HepG2 (cell line): ENCODE results near the gene EPC2. TPM values are rescaled to one million over a fixed set of nuclear protein-coding genes. Genes with fewer than 3 reads are reported as not detected.

ENCODE experiments used
- ATAC-seq: fragments of 200-7000 bp; cut with Tn5 transposase; 3 replicates; pipeline ENCODE4 v1.9.1; 2020; ENCODE audit warnings: mild to moderate bottlenecking, moderate library complexity
- BruUV-seq: library from RNA; stranded (reverse); fragments of 400-500 nt; replicated peaks from 2 replicates; lab custom pipeline; 2021; lab: Mats Ljungman, UMichigan
- CTCF ChIA-PET: fragments of 300-600 bp; formaldehyde crosslinking; extraction: SDS; loops from one replicate; lab custom pipeline; 2021; ENCODE audit warnings: low total read pairs, inconsistent platforms, low intra/inter-chr PET ratio; lab: Yijun Ruan, JAX
- POLR2A ChIA-PET: fragments of 350-600 bp; sonication (Branson Sonifier 250); formaldehyde crosslinking; loops from one replicate; lab custom pipeline; 2020; ENCODE audit warnings: antibody characterized with exemption, inconsistent platforms; lab: Yijun Ruan, JAX
- DNase-seq: peaks from one replicate; pipeline ENCODE4 v3.0.0-alpha.2; 2015; ENCODE audit warnings: low spot score
- FAIRE-seq: peaks from 3 replicates; lab custom pipeline; 2011; peaks lifted over from hg19 to GRCh38; lab: Jason Lieb, UNC
- H2AFZ ChIP-seq: one replicate; pipeline ENCODE4 v1.6.1; 2011; ENCODE audit warnings: low read length, inconsistent platforms
- H3K27ac ChIP-seq: fragments of 300-600 bp; 3 replicates; pipeline ENCODE4 v1.8.0; 2011; ENCODE audit warnings: mixed run types, mild to moderate bottlenecking, mixed read lengths, low read length, inconsistent platforms; ENCODE audit not compliant: insufficient read depth; ENCODE audit errors: extremely low read length
- H3K27me3 ChIP-seq, 2 experiments: fragments of 200-600 bp in 1 of 2; 2 replicates in 1 of 2; 3 replicates in 1 of 2; pipeline versions ENCODE4 v1.6.0 to v1.8.0; 2011; ENCODE audit warnings: low read length in 2 of 2, mild to moderate bottlenecking in 2 of 2, moderate library complexity in 2 of 2, inconsistent platforms in 1 of 2; ENCODE audit not compliant: insufficient read depth in 2 of 2, control insufficient read depth in 1 of 2
- H3K36me3 ChIP-seq, 2 experiments: fragments of 200-600 bp in 1 of 2; replicated peaks in 1 of 2; 2 replicates in 1 of 2; 3 replicates in 1 of 2; pipeline versions ENCODE4 v1.5.1 to v1.8.0; 2011; ENCODE audit warnings: low read length in 2 of 2, inconsistent platforms in 1 of 2; ENCODE audit not compliant: insufficient read depth in 2 of 2, control insufficient read depth in 1 of 2
- H3K4me1 ChIP-seq: 2 replicates; pipeline ENCODE4 v1.5.1; 2012; ENCODE audit warnings: low read length, inconsistent platforms; ENCODE audit not compliant: insufficient read depth
- H3K4me2 ChIP-seq: 2 replicates; pipeline ENCODE4 v1.6.0; 2011; ENCODE audit warnings: low read depth, low read length, inconsistent platforms
- H3K4me3 ChIP-seq, 3 experiments: fragments of 200-600 bp in 1 of 3; sonication (generic), shearing (Covaris generic) in 1 of 3; replicated peaks in 1 of 3; 2 replicates each; pipeline ENCODE4 v1.5.1; 2011 to 2016; ENCODE audit warnings: low read length in 3 of 3, inconsistent platforms in 2 of 3, low read depth in 2 of 3, mild to moderate bottlenecking in 2 of 3, control low read depth in 1 of 3, mixed read lengths in 1 of 3; ENCODE audit not compliant: insufficient read depth in 1 of 3
- H3K79me2 ChIP-seq: one replicate; pipeline ENCODE4 v1.6.1; 2011; ENCODE audit warnings: low read length, inconsistent platforms; ENCODE audit not compliant: insufficient read depth
- H3K9ac ChIP-seq: 2 replicates; pipeline ENCODE4 v1.6.0; 2011; ENCODE audit warnings: mild to moderate bottlenecking, low read depth, low read length, inconsistent platforms; ENCODE audit not compliant: insufficient read depth
- H3K9me3 ChIP-seq: 2 replicates; pipeline ENCODE4 v1.5.1; 2012; ENCODE audit warnings: mild to moderate bottlenecking, low read length
- H4K20me1 ChIP-seq: 2 replicates; pipeline ENCODE4 v1.6.0; 2011; ENCODE audit warnings: inconsistent platforms, mild to moderate bottlenecking, low read length, moderate library complexity; ENCODE audit not compliant: insufficient read depth
- HNRNPK ChIP-seq: fragments of 200-400 bp; formaldehyde crosslinking; IDR thresholded peaks from 2 replicates; pipeline ENCODE4 v1.6.1; 2018; ENCODE audit warnings: low read length, low read depth, moderate library complexity, mild to moderate bottlenecking; ENCODE audit not compliant: poor library complexity, severe bottlenecking
- HOXA3 ChIP-seq: sonication (generic); formaldehyde crosslinking; IDR thresholded peaks from 2 replicates; pipeline ENCODE4 v1.5.0; 2020; ENCODE audit warnings: missing genetic modification reagents
- KAT8 ChIP-seq: IDR thresholded peaks from 2 replicates; pipeline ENCODE4 v1.6.1; 2016; ENCODE audit warnings: missing genetic modification reagents, missing compliant biosample characterization
- REPIN1 ChIP-seq: sonication (generic); formaldehyde crosslinking; IDR thresholded peaks from 2 replicates; pipeline ENCODE4 v1.8.0; 2022; ENCODE audit warnings: missing genetic modification reagents, low read depth, mild to moderate bottlenecking, borderline replicate concordance
- TEAD3 ChIP-seq: optimal IDR thresholded peaks from 2 replicates; pipeline ENCODE3; 2016; ENCODE audit warnings: borderline replicate concordance
- XRCC5 ChIP-seq: fragments of 200-400 bp; formaldehyde crosslinking; optimal IDR thresholded peaks from 2 replicates; pipeline ENCODE3; 2017; ENCODE audit warnings: mild to moderate bottlenecking, low read length
- ZNF263 ChIP-seq: sonication (generic); formaldehyde crosslinking; IDR thresholded peaks from 2 replicates; pipeline ENCODE4 v1.4.0; 2020; ENCODE audit warnings: missing genetic modification reagents
- ZNF331 ChIP-seq: sonication (generic); formaldehyde crosslinking; IDR thresholded peaks from 2 replicates; pipeline ENCODE4 v1.4.0; 2020; ENCODE audit warnings: missing genetic modification reagents
- ZNF563 ChIP-seq: sonication (generic); formaldehyde crosslinking; IDR thresholded peaks from 2 replicates; pipeline ENCODE4 v1.8.0; 2022; ENCODE audit warnings: mild to moderate bottlenecking, moderate library complexity, missing genetic modification reagents
- WGBS: methylation state at CpG from one replicate; pipeline ENCODE4 v1.1.6; 2017; ENCODE audit warnings: low lambda C conversion rate; 5-methylcytosine and 5-hydroxymethylcytosine counted together
- in situ Hi-C: cut with HindIII; loops from 2 replicates; pipeline ENCODE4 v1.10.0; 2017; ENCODE audit warnings: low pct_unique_long_range_greater_than_20kb; ENCODE audit not compliant: extremely low pct_ligation_motif_present
- intact Hi-C: fragments of 100-400 bp; cut with micrococcal nuclease; formaldehyde crosslinking; loops from one replicate; pipeline ENCODE4 v1.10.0; 2022; ENCODE audit not compliant: unreplicated experiment
- polyA plus RNA-seq, 8 experiments: library from polyadenylated mRNA; depleted of rRNA in 3 of 8; stranded (reverse) in 7 of 8; unstranded in 1 of 8; fragments of >200 nt; fragmentation: Illumina TruSeq in 4 of 8; extraction: Trizol in 4 of 8; gene quantifications; 2 replicates each; pipeline versions ENCODE4 v1.2.1 to v1.2.3, GENCODE V29; 2011 to 2016; ENCODE audit warnings: low read depth in 4 of 8, missing spikeins in 1 of 8, mixed read lengths in 1 of 8; ENCODE audit not compliant: insufficient read depth in 1 of 8
- total RNA-seq, 5 experiments: library from RNA; depleted of rRNA; stranded (reverse); fragments of >200 nt; fragmentation: Illumina TruSeq; extraction: Trizol; gene quantifications; 2 replicates each; pipeline ENCODE4 v1.2.3, GENCODE V29; 2016; ENCODE audit warnings: low read depth in 1 of 5
- TF ChIP-seq, protein P1 (sequence below): sonication (generic); formaldehyde crosslinking; IDR thresholded peaks from 2 replicates; pipeline ENCODE4 v1.4.0; 2020; ENCODE audit warnings: missing genetic modification reagents

The EPC2 gene
- total and polyA plus RNA-seq, 2 of the 13 experiments (the other 11 are each of a cell fraction or from before 2014, with no cell fraction given) = 20.5 to 22.0 TPM

DNA sequence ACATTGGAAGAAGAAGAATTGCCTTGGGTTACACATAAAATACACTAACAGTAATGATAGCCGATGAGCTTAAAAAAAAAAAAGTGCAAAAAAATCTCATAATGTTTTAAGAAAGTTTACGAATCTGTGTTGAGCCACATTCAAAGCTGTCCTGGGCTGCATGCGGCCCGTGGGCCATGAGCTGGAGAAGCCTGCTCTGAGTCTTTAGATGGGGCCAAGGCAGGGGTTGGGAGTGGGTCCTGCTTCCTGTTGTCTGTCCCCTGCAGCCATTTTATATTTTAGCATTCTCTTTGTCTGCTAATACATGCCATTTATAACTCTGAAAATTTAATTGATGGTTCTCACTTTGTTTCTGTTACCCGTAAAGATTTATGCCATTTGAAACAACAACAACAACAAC is 93.2 kb downstream of the EPC2 start:
- no peak overlapping the region for H2AFZ ChIP-seq
- H3K4me2 ChIP-seq = no peak overlapping the region
- H3K9me3 ChIP-seq = no peaks in the 10 kb centered on the region
- no peaks in the 10 kb centered on the region for H3K27me3 ChIP-seq
- H3K4me1 ChIP-seq = no peaks in the 10 kb centered on the region
- in situ Hi-C loops (no loop called here), intact Hi-C loops (no loop called here)
- FAIRE-seq (no peak), ATAC-seq (peak; percentile 43; the same call in 1 of the 3 replicates), DNase-seq (no peak)
- no TSS peak for BruUV-seq
- H3K79me2 ChIP-seq = peaks cover 5% of the 10 kb centered on the region
- H4K20me1 ChIP-seq = 0 out of 2 replicates have a peak, but pooled peaks cover 5% of the 10 kb centered on the region
- TF ChIP-seq XRCC5 = no peak
- no peak for TF ChIP-seq KAT8
- no peak for TF ChIP-seq HNRNPK
- no peak for TF ChIP-seq TEAD3 (CRISPR knock-in tag)
- TF ChIP-seq ZNF331 (CRISPR knock-in tag) = no peak
- TF ChIP-seq HOXA3 (CRISPR knock-in tag) = no peak
- TF ChIP-seq ZNF563 (CRISPR knock-in tag) = no peak
- no peak overlapping the region for H3K27ac ChIP-seq
- POLR2A ChIA-PET = no interaction called here
- no peak overlapping the region for H3K4me3 ChIP-seq
- H3K36me3 ChIP-seq = no peaks in the 10 kb centered on the region; a peak in 1 of 5 replicates
- H3K9ac ChIP-seq = no peak overlapping the region
- CTCF ChIA-PET = no interaction called here
- WGBS = 97% methylated on average over 5 of the region's 5 CpGs

DNA sequence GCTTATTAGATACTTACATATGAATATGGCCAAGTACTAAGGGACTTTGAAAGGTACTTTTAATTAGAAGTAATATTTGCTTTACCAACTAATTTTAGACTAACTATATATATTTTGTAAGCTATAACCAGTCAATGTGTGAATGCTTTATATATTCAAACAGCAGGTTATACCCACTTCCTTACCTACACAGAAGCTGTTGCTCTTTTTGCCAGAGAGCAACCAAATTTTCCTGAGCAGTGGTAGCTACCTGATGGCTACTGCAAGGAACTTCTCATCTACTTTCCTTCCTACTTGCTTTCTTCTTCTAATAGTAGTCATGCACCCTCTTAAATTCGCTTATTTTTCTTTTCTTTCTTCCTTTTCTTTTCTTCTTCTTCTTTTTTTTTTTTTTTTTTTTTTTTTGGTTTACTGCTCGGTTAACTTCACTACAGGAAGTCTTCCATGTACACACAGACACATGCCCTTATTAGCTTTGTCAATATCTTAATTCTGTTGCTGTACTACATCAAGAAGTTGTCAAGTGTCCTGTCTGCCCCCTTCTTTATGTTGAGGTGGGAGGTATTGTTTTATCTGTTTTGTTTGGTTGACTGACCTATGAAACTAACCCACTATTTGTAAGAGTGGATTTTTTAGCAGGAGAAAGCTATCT is 95.0 kb downstream of the EPC2 start:
- intact Hi-C loops (no loop called here), in situ Hi-C loops (no loop called here)
- Histone ChIP-seq H3K4me2 (no peak overlapping the region), H4K20me1 (0 out of 2 replicates have a peak, but pooled peaks cover 5% of the 10 kb centered on the region), H3K9ac (no peak overlapping the region), H3K27ac (no peak overlapping the region), H3K27me3 (no peaks in the 10 kb centered on the region), H3K4me3 (no peak overlapping the region), H3K36me3 (no peaks in the 10 kb centered on the region), H3K4me1 (no peaks in the 10 kb centered on the region), H3K79me2 (peaks cover 3% of the 10 kb centered on the region), H2AFZ (no peak overlapping the region), H3K9me3 (no peaks in the 10 kb centered on the region)
- FAIRE-seq (no peak), DNase-seq (no peak), ATAC-seq (no peak)
- 96% methylated on average over 2 of the region's 2 CpGs for whole genome bisulfite sequencing
- POLR2A ChIA-PET = no interaction called here
- TF ChIP-seq ZNF263 (CRISPR knock-in tag) (no peak), REPIN1 (CRISPR knock-in tag) (no peak)
- TF ChIP-seq, protein P1, sequence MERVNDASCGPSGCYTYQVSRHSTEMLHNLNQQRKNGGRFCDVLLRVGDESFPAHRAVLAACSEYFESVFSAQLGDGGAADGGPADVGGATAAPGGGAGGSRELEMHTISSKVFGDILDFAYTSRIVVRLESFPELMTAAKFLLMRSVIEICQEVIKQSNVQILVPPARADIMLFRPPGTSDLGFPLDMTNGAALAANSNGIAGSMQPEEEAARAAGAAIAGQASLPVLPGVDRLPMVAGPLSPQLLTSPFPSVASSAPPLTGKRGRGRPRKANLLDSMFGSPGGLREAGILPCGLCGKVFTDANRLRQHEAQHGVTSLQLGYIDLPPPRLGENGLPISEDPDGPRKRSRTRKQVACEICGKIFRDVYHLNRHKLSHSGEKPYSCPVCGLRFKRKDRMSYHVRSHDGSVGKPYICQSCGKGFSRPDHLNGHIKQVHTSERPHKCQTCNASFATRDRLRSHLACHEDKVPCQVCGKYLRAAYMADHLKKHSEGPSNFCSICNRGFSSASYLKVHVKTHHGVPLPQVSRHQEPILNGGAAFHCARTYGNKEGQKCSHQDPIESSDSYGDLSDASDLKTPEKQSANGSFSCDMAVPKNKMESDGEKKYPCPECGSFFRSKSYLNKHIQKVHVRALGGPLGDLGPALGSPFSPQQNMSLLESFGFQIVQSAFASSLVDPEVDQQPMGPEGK (CRISPR knock-in tag) = no peak
- CTCF ChIA-PET = no interaction called here
- no TSS peak for BruUV-seq
